ENCODE data around the gene NOXO1.

The NOXO1 gene

DNA sequence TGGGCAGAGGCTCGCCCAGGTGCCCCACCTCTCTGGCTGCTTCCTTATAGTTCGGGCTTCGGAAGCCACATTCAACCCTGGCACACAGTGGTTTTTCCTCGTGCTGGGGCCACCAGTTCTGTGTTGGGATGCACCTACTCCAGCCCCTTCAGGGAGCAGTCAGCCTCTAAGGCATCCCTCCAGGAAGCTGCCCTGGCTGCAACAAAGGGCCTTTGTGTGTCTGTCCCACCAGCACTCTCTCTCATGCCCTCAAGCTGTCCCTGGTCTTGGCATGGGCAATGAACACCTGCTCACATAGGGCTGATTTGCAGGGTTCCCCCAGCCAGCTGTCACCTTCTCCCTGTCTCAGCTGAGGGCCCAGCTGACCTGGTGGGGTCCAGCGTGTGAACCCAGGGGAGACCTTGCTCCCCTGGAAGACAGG, 754 bp upstream of the NOXO1 start:
- H3K4me3 ChIP-seq (ENCODE audit: low read depth, low read length) = no peak overlapping the region
- TF ChIP-seq, protein P1, sequence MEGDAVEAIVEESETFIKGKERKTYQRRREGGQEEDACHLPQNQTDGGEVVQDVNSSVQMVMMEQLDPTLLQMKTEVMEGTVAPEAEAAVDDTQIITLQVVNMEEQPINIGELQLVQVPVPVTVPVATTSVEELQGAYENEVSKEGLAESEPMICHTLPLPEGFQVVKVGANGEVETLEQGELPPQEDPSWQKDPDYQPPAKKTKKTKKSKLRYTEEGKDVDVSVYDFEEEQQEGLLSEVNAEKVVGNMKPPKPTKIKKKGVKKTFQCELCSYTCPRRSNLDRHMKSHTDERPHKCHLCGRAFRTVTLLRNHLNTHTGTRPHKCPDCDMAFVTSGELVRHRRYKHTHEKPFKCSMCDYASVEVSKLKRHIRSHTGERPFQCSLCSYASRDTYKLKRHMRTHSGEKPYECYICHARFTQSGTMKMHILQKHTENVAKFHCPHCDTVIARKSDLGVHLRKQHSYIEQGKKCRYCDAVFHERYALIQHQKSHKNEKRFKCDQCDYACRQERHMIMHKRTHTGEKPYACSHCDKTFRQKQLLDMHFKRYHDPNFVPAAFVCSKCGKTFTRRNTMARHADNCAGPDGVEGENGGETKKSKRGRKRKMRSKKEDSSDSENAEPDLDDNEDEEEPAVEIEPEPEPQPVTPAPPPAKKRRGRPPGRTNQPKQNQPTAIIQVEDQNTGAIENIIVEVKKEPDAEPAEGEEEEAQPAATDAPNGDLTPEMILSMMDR (IDR thresholded peaks at IDR 0.05; ENCODE audit: borderline replicate concordance, insufficient read depth, low read depth, low read length) = no peak

DNA sequence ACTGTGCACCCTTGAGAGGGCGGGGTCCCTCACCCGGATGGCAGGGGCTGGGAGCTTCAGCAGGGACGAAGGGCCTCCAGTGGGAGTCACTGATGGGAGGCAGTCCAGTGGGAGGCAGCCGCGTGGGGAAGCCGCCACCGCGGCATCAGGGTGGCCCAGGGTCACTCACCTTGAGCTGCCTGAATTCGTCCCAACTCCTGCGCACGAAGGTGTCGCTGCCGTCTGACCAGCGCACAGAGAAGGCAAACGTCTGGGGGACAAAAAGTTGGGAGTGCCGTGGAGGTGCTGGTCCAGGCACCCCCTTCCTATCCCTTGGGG, 540 bp downstream of the NOXO1 start:
- H3K4me3 ChIP-seq (ENCODE audit: low read depth, low read length) = no peak overlapping the region
- TF ChIP-seq, protein P1 (IDR thresholded peaks at IDR 0.05; ENCODE audit: borderline replicate concordance, insufficient read depth, low read depth, low read length) = no peak

DNA sequence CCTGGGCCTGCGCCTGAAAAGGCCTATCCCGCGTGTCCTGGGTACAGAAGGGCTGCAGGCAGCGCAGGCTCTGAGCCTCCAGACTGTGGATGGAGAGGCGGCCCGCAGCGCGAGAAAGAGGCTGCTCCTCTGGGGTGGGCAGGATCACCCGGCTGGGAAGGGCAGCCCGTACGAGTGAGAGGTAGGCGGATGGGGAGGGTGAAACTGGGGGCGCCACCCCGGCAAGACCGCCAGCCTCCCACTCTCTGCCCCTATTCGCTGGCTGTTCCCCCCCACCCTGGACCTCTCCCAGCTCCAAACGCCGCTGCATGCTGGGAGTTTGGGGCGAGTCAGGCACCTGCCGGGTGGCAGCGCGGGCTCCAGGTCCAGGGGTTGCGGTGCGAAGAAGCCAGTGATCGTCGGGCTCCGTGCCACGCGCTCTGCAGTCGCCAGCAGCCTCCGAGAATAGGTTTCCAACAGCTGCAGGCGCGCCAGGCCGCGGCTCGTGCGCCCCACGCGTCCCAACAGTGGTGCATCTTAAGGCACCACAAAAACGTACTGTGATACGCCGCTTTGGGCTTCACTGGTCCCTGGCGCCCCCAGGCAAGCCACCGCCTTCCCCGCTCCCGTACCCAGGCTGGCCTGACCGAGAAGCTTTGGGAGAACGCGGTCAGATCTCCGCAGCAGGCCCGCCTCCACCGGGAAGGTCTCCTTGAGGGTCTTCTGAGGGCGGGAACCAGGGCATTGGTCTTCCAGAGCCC, 1.1 kb downstream of the NOXO1 start:
- no peak overlapping the region for H3K4me3 ChIP-seq (ENCODE audit: low read depth, low read length)
- TF ChIP-seq, protein P1 (IDR thresholded peaks at IDR 0.05; ENCODE audit: borderline replicate concordance, insufficient read depth, low read depth, low read length) = no peak

DNA sequence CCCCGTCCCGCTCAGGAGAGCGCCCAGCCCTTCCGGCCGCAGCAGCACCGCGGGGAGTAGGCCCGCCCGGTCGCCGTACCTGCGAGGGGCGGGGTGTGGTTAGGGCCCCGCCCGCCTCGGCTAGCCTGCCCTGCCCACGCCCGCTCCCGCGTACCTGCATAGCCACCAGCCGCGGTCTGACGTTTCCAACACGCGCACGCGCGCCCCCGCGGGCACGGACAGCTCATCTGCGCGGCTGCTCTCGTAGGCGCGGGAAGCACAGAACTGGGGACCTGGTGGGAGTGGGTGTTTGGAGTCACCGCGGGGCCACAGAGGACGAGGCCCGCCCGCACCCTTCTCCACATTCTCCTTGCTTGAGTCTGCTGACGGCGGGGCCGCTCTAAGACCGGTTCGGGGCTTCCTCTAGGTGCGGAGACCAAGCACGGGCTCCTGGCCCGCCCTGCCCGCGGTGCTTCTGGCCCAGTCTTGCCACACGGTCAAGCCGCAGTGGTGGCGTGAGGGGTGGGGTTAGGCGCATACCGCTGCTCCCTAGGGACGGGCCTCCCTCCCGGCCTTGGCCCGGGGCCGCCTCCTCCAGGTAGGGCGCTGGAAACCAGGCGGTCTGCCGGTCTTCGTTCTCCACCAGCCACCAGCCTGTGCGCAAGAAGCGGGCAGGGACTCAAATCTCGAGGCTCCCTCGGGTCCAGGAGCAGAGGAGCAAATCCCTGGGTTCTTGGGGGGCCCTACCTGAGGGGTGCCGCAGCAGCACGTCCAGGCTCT, 1.8 kb downstream of the NOXO1 start:
- TF ChIP-seq, protein P1 (IDR thresholded peaks at IDR 0.05; ENCODE audit: borderline replicate concordance, insufficient read depth, low read depth, low read length) = no peak
- H3K4me3 ChIP-seq (ENCODE audit: low read depth, low read length) = no peak overlapping the region

DNA sequence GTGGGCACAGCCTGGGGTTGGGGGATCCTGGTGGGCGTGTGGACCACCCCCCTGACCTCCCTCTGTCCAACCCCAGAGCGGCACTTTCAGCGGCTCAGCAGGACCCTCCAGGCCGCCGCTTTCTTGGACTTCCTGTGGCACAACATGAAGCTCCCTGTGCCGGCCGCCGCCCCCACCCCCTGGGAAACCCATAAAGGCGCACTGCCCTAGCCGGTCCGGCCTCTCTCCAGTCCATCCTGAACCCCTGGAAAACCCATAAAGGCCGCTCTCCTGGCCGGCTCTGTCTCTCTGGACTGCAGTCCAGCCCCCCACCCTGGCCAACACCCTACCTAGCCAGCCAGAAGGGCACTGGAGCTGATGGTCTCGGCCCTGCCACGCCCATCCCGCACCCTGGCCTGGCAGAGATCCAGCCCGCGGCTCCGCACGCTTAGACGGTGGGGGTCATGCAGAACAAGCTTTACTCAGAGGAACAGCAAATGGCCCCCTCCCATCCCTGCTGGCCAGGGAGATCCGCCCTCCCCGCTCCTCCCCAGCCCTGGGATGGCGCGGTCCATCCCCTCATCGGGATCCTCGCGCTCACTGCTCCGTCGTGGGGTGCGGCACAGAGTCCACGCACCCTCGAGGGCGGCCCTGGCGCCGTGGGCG, 2.7 kb downstream of the NOXO1 start:
- H3K4me3 ChIP-seq (ENCODE audit: low read depth, low read length) = no peak overlapping the region

DNA sequence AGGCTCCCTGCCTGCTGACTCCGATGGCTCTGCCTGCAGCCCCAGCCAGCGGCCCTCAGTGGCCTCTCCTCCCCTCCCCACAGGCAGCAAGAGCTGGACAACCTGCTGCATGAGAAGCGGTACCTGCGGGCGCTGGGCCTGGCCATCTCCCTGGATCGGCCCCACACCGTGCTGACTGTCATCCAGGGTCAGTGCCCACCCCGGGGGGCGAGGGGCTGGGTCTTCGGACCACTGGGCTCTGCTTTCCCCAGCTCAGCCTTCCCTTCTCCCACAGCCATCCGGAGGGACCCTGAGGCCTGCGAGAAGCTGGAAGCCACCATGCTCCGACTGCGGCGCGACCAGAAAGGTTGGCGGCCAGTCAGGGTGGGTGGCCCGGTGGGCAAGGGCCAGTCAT, 3.4 kb downstream of the NOXO1 start:
- H3K4me3 ChIP-seq (ENCODE audit: low read depth, low read length) = no peak overlapping the region

More for the DNA sequence above, 2.7 kb downstream of the NOXO1 start:
- TF ChIP-seq, protein P1 (IDR thresholded peaks at IDR 0.05; ENCODE audit: borderline replicate concordance, insufficient read depth, low read depth, low read length) = no peak

More for the DNA sequence above, 3.4 kb downstream of the NOXO1 start:
- TF ChIP-seq, protein P1 (IDR thresholded peaks at IDR 0.05; ENCODE audit: borderline replicate concordance, insufficient read depth, low read depth, low read length) = no peak

Data from GM12875 (cell line).